ENCODE measurements around the gene TNPO3. TPM values are rescaled to one million over a fixed set of nuclear protein-coding genes. Genes with fewer than 3 reads are reported as not detected.

TNPO3 gene
- total and polyA plus RNA-seq, 2 of the 4 experiments (the other 2 are of a cell fraction) = 24.2 to 77.2 TPM

DNA sequence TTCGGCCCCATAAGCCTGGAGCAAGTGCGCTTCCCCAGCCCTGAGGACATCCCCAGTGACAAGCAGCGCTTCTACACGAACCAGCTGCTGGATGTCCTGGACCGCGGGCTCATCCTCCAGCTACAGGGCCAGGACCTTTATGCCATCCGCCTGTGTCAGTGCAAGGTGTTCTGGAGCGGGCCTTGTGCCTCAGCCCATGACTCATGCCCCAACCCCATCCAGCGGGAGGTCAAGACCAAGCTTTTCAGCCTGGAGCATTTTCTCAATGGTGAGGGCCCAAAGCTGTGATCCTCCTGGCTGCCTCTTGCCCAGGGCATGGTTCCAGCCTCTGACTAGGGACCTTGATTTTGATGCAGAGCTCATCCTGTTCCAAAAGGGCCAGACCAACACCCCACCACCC lies 107.1 kb downstream of the TNPO3 start:
- H2BK15ac ChIP-seq (ENCODE audit: low read depth, low read length) = no peak overlapping the region
- no peaks in the 10 kb centered on the region for H3K9me3 ChIP-seq (ENCODE audit: control insufficient read depth, insufficient read depth, low read length)
- ATAC-seq (ENCODE audit: low read depth) (no peak), DNase-seq (peak; percentile 3)
- no peak overlapping the region for H2BK5ac ChIP-seq (ENCODE audit: low read depth, low read length, poor library complexity, severe bottlenecking)
- H4K91ac ChIP-seq (ENCODE audit: insufficient read depth, low read depth, low read length) = no peak overlapping the region
- no peak overlapping the region for H3K4me2 ChIP-seq (ENCODE audit: low read depth, low read length)
- no peak overlapping the region for H4K5ac ChIP-seq (ENCODE audit: low read depth, low read length)
- intact Hi-C loops (cut with micrococcal nuclease) (no loop called here), in situ Hi-C loops (cut with MboI; ENCODE audit: low sequenced_read_pairs) (no loop called here), dilution Hi-C loops (cut with HindIII; ENCODE audit: low sequenced_read_pairs, unreplicated experiment) (no loop called here)
- BruUV-seq (replicated peaks) = no TSS peak
- H3K36me3 ChIP-seq (ENCODE audit: control insufficient read depth, insufficient read depth, low read length) = peaks cover 2% of the 10 kb centered on the region; the same call in 1 of the 2 replicates
- H3K4me3 ChIP-seq (ENCODE audit: insufficient read depth, low read depth, low read length) = no peak overlapping the region
- no peaks in the 10 kb centered on the region for H4K20me1 ChIP-seq (ENCODE audit: insufficient read depth, low read length)
- H3K18ac ChIP-seq (ENCODE audit: low read depth, low read length) = no peak overlapping the region
- no peak overlapping the region for H4K8ac ChIP-seq (ENCODE audit: low read depth in 2 of 2, low read length in 2 of 2)
- no peaks in the 10 kb centered on the region for H3K79me1 ChIP-seq (ENCODE audit: low read depth in 1 of 2, low read length in 2 of 2)
- no peak for TF ChIP-seq BHLHE40 (IDR thresholded peaks at IDR 0.05; ENCODE audit: low read depth, low read length)
- TF ChIP-seq CTCF (conservative IDR thresholded peaks at IDR 0.05; ENCODE audit: low read depth, low read length) = no peak
- TF ChIP-seq USF2 (IDR thresholded peaks at IDR 0.05; ENCODE audit: low read depth, low read length) = no peak
- TF ChIP-seq CHD1 (IDR thresholded peaks at IDR 0.05; ENCODE audit: low read depth, low read length) = no peak
- no peak for TF ChIP-seq FOS (IDR thresholded peaks at IDR 0.05; ENCODE audit: low read depth, low read length)
- TF ChIP-seq POLR2A (IDR thresholded peaks at IDR 0.05; ENCODE audit: low read depth, low read length) = no peak
- no peak for TF ChIP-seq CEBPB (IDR thresholded peaks at IDR 0.05; ENCODE audit: low read depth, low read length)
- TF ChIP-seq SMC3 (IDR thresholded peaks at IDR 0.05; ENCODE audit: low read depth, low read length) = no peak
- TF ChIP-seq RAD21 (IDR thresholded peaks at IDR 0.05; ENCODE audit: low read length) = no peak
- TF ChIP-seq MAFK (IDR thresholded peaks at IDR 0.05; ENCODE audit: low read depth, low read length) = no peak
- TF ChIP-seq, protein P1, sequence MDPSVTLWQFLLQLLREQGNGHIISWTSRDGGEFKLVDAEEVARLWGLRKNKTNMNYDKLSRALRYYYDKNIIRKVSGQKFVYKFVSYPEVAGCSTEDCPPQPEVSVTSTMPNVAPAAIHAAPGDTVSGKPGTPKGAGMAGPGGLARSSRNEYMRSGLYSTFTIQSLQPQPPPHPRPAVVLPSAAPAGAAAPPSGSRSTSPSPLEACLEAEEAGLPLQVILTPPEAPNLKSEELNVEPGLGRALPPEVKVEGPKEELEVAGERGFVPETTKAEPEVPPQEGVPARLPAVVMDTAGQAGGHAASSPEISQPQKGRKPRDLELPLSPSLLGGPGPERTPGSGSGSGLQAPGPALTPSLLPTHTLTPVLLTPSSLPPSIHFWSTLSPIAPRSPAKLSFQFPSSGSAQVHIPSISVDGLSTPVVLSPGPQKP (IDR thresholded peaks at IDR 0.05; ENCODE audit: borderline replicate concordance, low read depth, low read length) = no peak
- no peak overlapping the region for H3K14ac ChIP-seq (replicated peaks; ENCODE audit: low read depth, low read length)
- no peak overlapping the region for H2BK120ac ChIP-seq (ENCODE audit: low read depth, low read length)
- H3K27ac ChIP-seq (ENCODE audit: insufficient read depth, low read length) = no peak overlapping the region
- no peaks in the 10 kb centered on the region for H3K4me1 ChIP-seq (ENCODE audit: control insufficient read depth, insufficient read depth, low read length)
- no peak overlapping the region for H2AK5ac ChIP-seq (ENCODE audit: low read depth, low read length)
- H2AFZ ChIP-seq (replicated peaks; ENCODE audit: low read length, poor library complexity) = peak overlapping the region; percentile 59
- peaks cover 5% of the 10 kb centered on the region for H3K27me3 ChIP-seq (ENCODE audit: control insufficient read depth, insufficient read depth, low read length)
- POLR2A ChIA-PET (ENCODE audit: unreplicated experiment) = no interaction called here
- no peak overlapping the region for H3K56ac ChIP-seq (ENCODE audit: extremely low read depth, insufficient read depth, low read length)
- H2BK20ac ChIP-seq (ENCODE audit: low read depth, low read length) = no peak overlapping the region
- no peak overlapping the region for H3K23ac ChIP-seq (ENCODE audit: low read depth, low read length)
- no peak overlapping the region for H3K9ac ChIP-seq (ENCODE audit: low read depth, low read length)
- H3K9me1 ChIP-seq (ENCODE audit: insufficient read depth, low read length) = peaks cover 3% of the 10 kb centered on the region
- CTCF ChIA-PET = no interaction called here
- peak overlapping the region; percentile 20 for H2AK9ac ChIP-seq (replicated peaks; ENCODE audit: low read depth, low read length, poor library complexity)
- 97% methylated on average over 6 of the region's 9 CpGs; no CpG with 5 or more reads in 1 of the 2 experiments for WGBS, 2 experiments (ENCODE audit: extremely low coverage in 2 of 2, insufficient read length in 1 of 2)
- H3K4ac ChIP-seq (ENCODE audit: low read depth, low read length) = no peak overlapping the region
